Measurements from ENCODE around the gene TPCN1.
"Not testable (repeated sequence)": the region's sequence is repeated elsewhere in the genome, so short reads cannot be mapped to it uniquely, and the experiment has no call there.

The TPCN1 gene

GRCh38 chr12:113204804-113205203 lies 16.5 kb upstream of the TPCN1 start:
- Mint-ChIP-seq H3K4me1 (peaks cover 50% of the 10 kb centered on the region), H3K27ac (no peak overlapping the region)

GRCh38 chr12:113206802-113207201 lies 14.5 kb upstream of the TPCN1 start:
- not testable (repeated sequence) for H3K27me3 Mint-ChIP-seq

More at GRCh38 chr12:113204804-113205203, 16.5 kb upstream of the TPCN1 start:
- no peak for DNase-seq
- Mint-ChIP-seq H3K4me3 (no peak overlapping the region), H3K9me3 (peaks cover 0 to 7% of the 10 kb centered on the region in 2 donors), H3K27me3 (no peaks in the 10 kb centered on the region)
- ATAC-seq = no peak

DNA sequence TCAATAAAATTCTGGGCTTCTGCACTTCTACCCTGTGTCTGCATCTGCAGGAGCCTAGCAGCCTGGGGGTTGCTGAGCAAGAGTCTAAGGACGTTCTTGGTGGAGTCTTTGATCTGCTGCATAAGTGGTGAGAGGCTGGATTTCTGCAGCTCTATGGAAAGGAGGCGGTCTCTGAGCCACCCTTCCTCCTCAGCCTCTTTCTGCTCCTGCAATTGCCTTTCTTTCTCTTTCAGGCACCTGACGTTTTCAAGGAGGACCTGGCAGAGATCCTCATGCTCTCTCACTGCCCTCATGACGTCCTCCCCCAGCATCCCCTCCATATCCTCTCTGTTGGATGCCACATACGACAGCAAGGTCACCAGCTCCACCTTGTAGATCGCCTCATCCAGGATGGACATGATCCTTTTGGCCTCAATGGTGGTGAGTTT lies 13.6 kb upstream of the TPCN1 start:
- H3K27me3 Mint-ChIP-seq = no peaks in the 10 kb centered on the region
- ATAC-seq (peak; percentile 4), DNase-seq (peak; percentile 25 to 31)
- H3K4me1 Mint-ChIP-seq = peaks cover 63% of the 10 kb centered on the region
- peaks cover 0 to 16% of the 10 kb centered on the region in 2 donors for H3K9me3 Mint-ChIP-seq
- peak overlapping the region; percentile 74 to 89 for H3K4me3 Mint-ChIP-seq
- H3K27ac Mint-ChIP-seq = peak overlapping the region; percentile 84 to 98

More at GRCh38 chr12:113206802-113207201, 14.5 kb upstream of the TPCN1 start:
- DNase-seq, ATAC-seq: not testable (repeated sequence)
- Mint-ChIP-seq H3K27ac (peak overlapping the region; percentile 59 to 84), H3K4me3 (peak overlapping the region in 1 of 2 donors; percentile 35), H3K9me3 (peaks cover 0 to 16% of the 10 kb centered on the region in 2 donors), H3K4me1 (peaks cover 62% of the 10 kb centered on the region)

DNA sequence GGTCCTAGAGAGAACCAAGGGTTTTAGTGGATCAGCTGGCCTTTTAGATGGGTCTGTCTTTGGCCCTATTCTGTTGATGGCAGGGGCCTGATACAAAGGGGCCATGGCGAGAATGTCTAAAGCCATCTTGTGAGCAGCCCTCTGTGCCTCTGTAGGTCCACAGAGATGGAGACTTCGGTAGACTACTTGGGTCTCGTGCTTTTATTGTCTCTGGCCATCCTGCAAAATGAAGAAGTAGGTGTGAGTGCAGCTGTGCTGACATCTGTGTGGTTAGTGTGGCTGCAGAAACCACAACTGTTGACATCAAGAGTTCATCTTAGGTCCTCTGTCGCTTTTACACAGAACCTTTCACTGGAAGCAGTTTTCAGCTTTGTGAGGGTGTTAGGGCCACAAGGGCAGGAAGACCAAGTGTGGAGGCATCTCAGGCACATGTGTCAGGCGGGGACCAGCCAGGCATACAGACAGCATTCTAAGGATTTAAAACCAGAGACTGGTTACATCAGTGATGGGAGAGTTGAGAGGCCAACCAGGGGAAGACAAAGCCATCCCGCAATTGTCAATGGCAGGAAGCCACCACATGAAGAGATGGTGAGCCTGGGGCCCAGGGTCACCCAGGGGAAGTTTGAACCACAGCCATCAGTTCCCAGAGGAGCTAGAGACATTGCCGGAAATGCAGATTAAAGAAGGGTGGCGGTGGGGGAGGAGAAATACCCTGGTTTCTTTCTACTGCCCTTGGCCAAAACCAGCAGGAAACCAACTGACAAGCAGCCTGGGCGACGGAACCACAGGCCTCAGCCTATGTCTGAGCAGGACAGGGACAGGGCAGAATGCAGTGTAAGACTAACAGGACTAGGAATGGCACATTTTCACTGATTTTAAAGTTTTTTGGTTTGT lies 13.0 kb upstream of the TPCN1 start:
- H3K4me1 Mint-ChIP-seq = peaks cover 63% of the 10 kb centered on the region
- peak overlapping the region; percentile 98 for H3K27ac Mint-ChIP-seq

GRCh38 chr12:113211160-113211559 lies 10.1 kb upstream of the TPCN1 start:
- peaks cover 0 to 14% of the 10 kb centered on the region in 2 donors for H3K9me3 Mint-ChIP-seq
- H3K27me3 Mint-ChIP-seq = no peaks in the 10 kb centered on the region
- DNase-seq = no peak
- H3K4me1 Mint-ChIP-seq = peaks cover 77% of the 10 kb centered on the region
- no peak for ATAC-seq
- H3K4me3 Mint-ChIP-seq = peak overlapping the region; percentile 24 to 53
- H3K27ac Mint-ChIP-seq = peak overlapping the region; percentile 27 to 59

More for the DNA sequence above, 13.0 kb upstream of the TPCN1 start:
- ATAC-seq (peak; percentile 90), DNase-seq (peak; percentile 71 to 90)
- Mint-ChIP-seq H3K4me3 (peak overlapping the region; percentile 74 to 89), H3K27me3 (no peaks in the 10 kb centered on the region), H3K9me3 (peaks cover 0 to 16% of the 10 kb centered on the region in 2 donors)

GRCh38 chr12:113214895-113215400 lies 6.3 kb upstream of the TPCN1 start:
- H3K27ac Mint-ChIP-seq = peak overlapping the region in 1 of 2 donors; percentile 0

GRCh38 chr12:113216027-113216426 lies 5.2 kb upstream of the TPCN1 start:
- Mint-ChIP-seq H3K4me3 (no peak overlapping the region), H3K9me3 (peaks cover 0 to 3% of the 10 kb centered on the region in 2 donors), H3K27ac (no peak overlapping the region), H3K27me3 (peaks cover 9% of the 10 kb centered on the region), H3K4me1 (peaks cover 57% of the 10 kb centered on the region)
- no peak for DNase-seq
- ATAC-seq = no peak

More at GRCh38 chr12:113214895-113215400, 6.3 kb upstream of the TPCN1 start:
- Mint-ChIP-seq H3K4me1 (peaks cover 58% of the 10 kb centered on the region), H3K4me3 (peak overlapping the region; percentile 46 to 47), H3K9me3 (peaks cover 0 to 8% of the 10 kb centered on the region in 2 donors), H3K27me3 (peaks cover 9% of the 10 kb centered on the region)
- peak; percentile 80 for ATAC-seq
- DNase-seq = peak in 1 of 2 donors; percentile 40

DNA sequence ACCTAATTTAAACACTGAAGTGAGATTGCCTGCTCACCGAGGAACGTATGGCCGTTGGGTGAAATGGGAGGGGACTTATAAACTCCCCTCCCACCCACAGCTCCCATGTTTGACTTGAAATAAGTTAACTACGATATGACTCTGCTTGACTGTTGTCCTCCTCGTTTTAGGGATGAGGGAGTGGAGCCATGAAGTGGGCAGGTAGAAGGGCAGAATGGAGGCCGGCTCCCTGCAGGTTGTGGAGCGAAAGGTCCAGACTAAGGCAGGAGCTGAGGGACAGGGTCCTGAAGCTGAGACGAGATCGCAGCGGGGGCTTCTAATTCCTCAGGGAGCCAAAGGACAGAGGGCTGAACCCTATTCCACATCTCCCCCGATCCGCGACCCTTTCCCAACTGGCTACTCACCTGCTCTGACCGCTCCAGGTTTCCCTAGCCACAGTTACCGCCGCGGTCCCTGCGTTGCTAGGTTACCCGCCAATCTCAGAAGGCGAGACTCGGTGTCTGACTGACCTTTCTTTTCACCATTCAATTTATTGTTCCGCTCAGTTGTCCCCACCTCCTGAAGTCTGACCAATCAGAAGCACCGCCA lies 577 bp upstream of the TPCN1 start:
- peaks cover 9% of the 10 kb centered on the region for H3K27me3 Mint-ChIP-seq
- H3K27ac Mint-ChIP-seq = peak overlapping the region; percentile 71 to 85
- peak overlapping the region; percentile 92 to 98 for H3K4me3 Mint-ChIP-seq

GRCh38 chr12:113221997-113222729 lies 899 bp downstream of the TPCN1 start:
- DNase-seq (peak in 1 of 2 donors; percentile 20), ATAC-seq (peak; percentile 0)
- Mint-ChIP-seq H3K9me3 (no peaks in the 10 kb centered on the region), H3K27me3 (peaks cover 6% of the 10 kb centered on the region), H3K4me1 (peaks cover 41% of the 10 kb centered on the region), H3K27ac (peak overlapping the region; percentile 97 to 98), H3K4me3 (peak overlapping the region; percentile 92 to 98)

More for the DNA sequence above, 577 bp upstream of the TPCN1 start:
- no peak for ATAC-seq
- Mint-ChIP-seq H3K4me1 (peaks cover 50% of the 10 kb centered on the region), H3K9me3 (no peaks in the 10 kb centered on the region)
- DNase-seq = peak in 1 of 2 donors; percentile 20

DNA sequence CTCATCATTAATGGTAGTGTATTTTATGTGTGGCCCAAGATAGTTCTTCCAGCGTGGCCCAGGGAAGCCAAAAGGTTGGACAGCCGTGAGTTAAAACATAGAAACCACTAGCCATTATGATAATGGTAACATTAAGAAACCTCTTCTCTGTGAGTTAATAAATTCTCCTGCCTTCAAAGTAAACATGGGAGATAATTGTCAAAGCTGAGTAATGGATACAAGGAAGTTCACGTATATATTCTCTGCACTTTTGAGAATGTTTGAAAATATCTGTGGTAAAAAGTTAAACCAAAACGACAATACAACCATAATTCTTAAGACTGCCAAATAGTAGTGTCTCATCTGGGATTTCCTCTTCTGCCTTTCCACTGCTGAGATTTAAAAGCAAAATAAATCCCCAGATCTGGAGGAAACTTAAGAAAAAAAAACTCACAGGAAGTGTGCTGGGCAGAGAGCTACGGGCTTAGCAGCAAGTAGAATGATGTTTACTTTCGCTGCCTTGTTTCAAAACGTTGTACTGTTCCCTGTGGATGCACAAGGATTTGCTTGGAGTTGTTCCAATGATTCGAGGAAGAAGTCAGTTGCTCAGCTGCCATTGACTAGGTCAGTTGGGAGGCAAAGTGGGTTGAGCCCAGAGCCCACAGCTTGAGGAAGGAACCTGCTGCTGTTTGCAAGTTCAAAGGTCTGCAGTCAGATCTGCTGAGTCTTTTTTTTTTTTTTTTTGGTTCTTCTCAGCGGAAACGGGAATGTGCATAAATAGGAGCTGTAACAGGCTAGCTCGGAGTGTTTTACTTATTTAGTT lies 1.7 kb downstream of the TPCN1 start:
- Mint-ChIP-seq H3K4me3 (peak overlapping the region; percentile 92 to 98), H3K4me1 (peaks cover 40% of the 10 kb centered on the region), H3K27me3 (no peaks in the 10 kb centered on the region), H3K9me3 (no peaks in the 10 kb centered on the region), H3K27ac (peak overlapping the region in 1 of 2 donors; percentile 81)
- no peak for ATAC-seq
- DNase-seq = no peak

DNA sequence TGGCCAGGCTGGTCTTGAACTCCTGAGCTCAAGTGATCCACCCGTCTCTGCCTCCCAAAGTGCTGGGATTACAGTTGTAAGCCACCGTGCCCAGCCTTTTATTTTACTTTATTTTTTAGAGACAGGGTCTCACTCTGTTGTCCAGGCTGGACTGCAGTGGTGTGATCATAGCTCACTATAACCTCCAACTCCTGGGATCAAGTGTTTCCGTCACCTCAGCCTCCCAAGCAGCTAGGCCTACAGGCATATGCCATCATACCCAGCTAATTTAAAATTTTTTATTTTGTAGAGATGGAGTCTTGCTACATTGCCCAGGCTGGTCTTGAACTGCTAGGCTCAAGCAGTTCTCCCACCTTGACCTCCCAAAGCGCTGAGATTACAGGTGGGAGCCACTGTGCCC lies 3.7 kb downstream of the TPCN1 start:
- DNase-seq = no peak
- Mint-ChIP-seq H3K27me3 (no peaks in the 10 kb centered on the region), H3K4me3 (no peak overlapping the region), H3K9me3 (no peaks in the 10 kb centered on the region), H3K27ac (no peak overlapping the region), H3K4me1 (peaks cover 60% of the 10 kb centered on the region)
- ATAC-seq = no peak

DNA sequence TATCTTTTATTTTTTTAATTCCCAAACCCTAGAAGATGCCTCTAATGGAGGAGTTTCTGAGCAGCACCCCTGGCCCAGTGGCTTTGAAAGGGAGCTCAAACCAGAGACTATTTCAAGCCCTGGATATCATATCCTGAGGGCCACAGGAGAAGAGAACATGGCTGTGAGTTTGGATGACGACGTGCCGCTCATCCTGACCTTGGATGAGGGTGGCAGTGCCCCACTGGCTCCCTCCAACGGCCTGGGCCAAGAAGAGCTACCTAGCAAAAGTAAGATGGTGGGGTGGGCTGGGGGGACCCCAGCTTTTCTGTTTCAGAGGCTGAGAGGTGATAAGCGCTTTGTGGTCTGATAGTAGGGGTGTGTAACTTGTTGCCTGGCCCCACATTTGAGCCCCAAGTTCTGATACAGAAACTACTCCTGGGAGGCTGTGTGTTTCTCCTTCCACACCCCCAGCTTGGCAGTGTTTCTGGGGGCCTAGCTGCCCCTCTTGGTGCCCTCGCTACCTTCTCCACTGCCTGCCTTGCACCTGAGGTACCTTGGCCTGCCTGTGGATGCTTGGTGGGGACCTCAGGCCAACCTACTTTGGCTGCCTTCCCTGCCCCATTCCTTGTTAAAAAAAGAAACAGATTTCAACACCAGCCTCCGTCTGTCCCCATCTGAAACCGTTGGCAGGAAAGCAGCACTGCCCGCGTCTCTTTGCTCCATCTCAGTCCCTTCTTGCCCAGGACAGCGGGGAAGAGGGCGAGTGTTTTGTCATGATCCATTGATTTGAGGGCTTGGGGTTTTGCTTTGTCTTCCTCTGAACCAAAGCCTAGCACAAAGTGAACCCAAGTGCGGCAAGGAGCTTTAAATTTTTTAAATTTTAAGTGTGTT lies 5.7 kb downstream of the TPCN1 start:
- Mint-ChIP-seq H3K27ac (peak overlapping the region in 1 of 2 donors; percentile 28), H3K27me3 (no peaks in the 10 kb centered on the region), H3K4me1 (peaks cover 68% of the 10 kb centered on the region), H3K9me3 (no peaks in the 10 kb centered on the region), H3K4me3 (no peak overlapping the region)
- DNase-seq = no peak
- ATAC-seq = no peak

DNA sequence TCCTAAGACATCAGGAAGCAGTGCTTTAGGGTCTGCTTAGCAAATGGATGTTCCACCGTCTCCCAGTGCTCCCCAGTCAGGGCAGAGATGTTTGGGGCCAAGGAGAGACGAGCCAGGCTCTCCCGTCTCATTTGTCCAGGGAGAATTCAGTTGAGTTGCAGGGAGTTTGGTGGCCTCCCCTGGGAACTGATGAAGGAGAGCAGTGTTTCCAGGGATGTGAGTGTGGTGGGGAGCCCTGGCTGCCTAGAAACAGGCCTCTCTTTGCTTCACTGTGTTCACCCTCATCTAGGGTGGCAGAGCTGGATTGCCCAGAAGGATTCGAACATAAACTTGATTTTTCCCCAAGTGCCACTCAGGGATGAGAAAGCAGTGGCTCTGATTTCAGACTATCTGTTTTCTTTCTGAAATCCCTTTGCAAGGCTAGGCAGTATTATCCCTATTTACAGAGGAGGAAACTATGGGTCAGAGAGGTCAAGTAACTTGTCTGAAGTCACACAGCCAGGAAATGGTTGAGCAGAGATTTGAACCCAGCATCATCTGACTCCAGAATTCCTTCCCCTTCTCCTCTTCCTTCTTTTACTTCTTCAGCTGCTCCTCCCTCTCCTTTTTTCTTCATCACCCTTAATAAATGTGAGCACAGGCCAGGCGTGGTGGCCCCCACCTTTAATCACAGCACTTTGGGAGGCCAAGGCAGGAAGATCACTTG lies 6.6 kb downstream of the TPCN1 start:
- Mint-ChIP-seq H3K4me1 (peaks cover 68% of the 10 kb centered on the region), H3K9me3 (no peaks in the 10 kb centered on the region), H3K4me3 (no peak overlapping the region), H3K27me3 (no peaks in the 10 kb centered on the region), H3K27ac (peak overlapping the region in 1 of 2 donors; percentile 40)
- ATAC-seq (no peak), DNase-seq (no peak)
